NCI-H2107 treated with DMSO at 0.1 percent for 48 hours (cell line): ENCODE data around the gene UMAD1.
A peak's percentile ranks its signal among the peaks of the same experiment; 100 is the strongest.

Experiments used
- DNase-seq: peaks from one replicate; lab custom pipeline; 2025; ENCODE audit not compliant: unreplicated experiment; lab: John Stamatoyannopoulos, UW

Gene UMAD1

DNA sequence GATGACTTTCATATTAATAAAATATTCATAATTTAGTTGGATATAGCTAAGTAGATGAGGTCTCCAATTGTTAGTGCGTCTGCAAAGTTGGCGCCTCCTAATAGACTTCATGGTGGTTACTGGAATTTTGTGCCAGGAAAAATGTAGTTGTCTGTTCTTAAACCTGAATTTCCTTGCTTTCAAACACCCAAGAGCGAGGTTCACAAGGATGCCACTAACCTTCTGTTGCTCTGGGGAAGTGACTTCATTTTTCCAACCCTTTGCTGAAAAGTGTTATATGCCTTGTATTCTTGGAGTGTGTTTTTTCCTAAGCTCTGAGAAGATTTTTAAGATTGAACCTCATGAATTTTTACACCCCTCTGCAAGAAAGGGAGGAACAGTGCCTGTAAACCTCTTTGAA is 229.1 kb downstream of the UMAD1 start:
- no peak for DNase-seq

DNA sequence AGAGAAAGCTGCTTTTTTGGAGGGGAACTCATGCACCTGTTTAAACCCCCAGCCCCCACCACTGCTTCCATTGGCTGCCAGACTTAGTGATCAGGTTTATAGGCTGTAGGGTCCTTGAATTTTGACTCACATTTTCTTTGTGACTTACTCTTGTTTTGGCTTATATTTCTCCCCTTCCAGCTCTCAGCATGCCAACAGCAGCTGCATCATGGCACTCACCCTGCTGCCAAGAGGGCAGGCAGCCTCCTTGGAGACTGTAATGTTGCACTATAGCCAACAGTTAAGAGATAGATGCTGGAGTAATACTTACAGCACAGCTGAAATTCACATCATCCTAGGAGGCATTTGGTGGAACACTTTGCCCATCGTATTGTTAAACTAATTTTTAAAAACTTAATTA is 230.0 kb downstream of the UMAD1 start:
- DNase-seq, result no peak

DNA sequence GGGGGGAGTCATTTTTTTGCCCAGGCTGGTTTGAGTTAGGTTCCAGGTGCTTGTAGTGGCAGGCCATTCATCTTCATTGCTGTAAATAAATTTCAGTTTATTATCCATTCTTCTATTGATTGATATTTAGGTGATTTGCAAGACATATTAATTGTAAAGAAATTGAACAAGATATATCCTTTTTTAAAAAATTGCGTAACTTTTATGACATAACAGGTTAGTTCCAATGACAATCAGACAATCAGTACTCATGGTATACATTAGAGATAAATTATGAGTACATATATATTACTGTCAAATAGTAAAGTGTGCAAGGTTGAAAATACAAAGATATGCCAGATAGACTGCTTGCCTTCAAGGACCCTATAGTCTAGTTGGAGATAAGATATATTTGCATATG is 235.9 kb downstream of the UMAD1 start:
- DNase-seq, result no peak

DNA sequence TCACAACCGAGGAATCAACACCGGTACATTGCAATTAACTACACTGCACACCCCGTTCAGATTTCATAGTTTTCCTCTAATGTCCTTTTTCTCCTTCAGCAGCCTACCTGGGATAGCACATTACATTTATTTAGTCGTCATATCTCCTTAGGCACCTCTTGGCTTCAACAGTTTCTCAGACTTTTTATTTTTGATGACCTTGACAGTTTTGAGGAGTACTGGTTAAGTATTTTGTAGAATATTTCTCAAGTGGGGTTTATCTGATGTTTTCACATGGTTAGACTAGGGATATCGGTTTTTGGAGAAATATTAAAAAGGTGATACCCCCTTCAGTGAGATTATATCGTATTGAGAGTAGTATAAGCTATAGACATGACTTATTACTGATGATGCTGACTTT is 241.0 kb downstream of the UMAD1 start:
- no peak for DNase-seq

DNA sequence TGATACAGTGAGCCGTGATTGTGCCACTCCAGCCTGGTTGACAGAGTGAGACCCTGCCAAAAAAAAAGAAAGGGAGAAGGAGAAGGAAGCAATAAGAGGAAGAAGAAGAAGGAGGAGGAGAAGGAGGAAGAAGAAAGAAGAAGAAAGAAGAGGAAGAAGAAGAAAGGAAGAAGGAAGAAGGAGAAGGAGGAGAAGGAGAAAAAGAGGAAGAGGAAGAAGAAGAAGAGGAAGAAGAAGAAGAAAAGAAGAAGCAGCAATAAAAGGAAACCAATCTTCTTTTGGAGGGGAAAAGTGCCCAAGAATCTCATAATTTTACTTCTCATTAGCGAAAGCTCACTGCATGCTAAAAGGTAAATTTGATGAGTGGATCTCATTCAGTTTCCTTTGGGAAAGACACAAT is 242.3 kb downstream of the UMAD1 start:
- DNase-seq, result no peak

DNA sequence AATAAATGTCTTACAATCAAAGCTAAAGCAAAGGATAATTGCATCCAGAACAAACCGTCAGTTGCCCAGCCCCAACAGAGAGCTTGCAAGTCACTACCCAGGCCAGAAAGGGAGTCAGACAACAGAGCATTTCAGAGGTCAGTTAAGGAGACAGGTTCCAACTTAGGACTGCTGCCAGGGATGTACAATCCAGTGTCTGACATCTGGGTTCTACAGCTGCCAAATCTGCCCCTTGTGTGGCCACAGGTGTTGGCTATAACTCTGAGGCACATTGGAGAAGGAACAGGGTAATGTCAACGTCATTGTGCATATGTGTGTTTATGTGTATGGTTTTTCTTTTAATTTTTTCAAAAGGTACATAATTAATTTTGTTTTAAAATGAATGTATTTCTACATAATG is 242.8 kb downstream of the UMAD1 start:
- no peak for DNase-seq

DNA sequence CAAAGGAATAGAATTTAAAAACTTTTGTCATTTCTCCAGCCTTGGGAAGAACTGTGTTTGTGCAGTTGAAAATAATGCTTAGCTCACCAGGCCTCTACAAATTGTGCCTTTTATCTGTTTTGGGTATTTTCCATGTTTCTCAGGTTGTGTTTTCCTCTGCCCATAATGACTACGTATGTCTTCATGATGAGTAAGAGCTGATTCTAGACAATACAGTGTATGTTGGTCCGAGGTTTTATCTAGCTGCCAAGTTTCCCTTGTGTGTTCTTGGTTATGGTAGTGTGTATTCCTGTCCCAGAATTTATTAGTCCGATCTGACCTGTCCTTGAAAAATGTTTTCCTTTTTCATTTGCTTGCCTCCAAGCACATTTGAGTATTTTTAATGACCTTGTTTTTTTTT is 244.3 kb downstream of the UMAD1 start:
- no peak for DNase-seq

DNA sequence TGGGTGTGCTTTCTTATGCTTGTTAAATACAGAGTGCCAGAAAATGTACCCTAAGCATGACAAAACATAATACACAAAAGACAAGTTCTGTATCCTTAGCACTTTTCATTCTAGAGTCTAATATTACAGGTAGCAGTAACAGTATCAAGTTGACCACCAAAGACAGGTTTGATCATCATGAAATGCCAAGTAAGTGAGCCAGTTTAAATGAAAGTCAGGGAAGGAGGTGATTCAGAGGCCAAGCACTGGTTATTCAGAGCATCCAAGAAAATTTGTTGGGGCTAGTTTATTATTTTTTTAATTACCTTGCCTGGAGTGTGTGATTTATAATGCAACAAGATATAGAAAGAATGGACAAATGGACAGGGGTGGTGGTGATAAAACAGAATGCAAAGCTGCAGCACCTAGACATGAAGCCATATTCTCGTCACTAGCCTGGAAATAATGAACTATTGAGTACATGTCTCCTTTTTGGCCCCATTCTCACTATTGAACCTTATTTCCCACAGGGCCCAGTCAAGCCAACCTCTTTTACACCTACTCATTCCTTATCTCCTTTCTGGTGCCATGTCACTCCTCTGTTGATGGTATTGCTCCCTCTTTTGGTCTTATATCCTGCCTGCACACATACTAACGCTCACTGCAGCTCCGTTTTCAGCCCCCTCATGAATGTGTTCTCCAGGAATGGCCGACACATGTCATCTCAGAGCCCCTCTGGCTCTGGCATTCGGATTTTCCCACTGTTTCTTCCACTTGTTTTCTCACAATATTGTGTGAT is 249.4 kb downstream of the UMAD1 start:
- DNase-seq, result no peak

DNA sequence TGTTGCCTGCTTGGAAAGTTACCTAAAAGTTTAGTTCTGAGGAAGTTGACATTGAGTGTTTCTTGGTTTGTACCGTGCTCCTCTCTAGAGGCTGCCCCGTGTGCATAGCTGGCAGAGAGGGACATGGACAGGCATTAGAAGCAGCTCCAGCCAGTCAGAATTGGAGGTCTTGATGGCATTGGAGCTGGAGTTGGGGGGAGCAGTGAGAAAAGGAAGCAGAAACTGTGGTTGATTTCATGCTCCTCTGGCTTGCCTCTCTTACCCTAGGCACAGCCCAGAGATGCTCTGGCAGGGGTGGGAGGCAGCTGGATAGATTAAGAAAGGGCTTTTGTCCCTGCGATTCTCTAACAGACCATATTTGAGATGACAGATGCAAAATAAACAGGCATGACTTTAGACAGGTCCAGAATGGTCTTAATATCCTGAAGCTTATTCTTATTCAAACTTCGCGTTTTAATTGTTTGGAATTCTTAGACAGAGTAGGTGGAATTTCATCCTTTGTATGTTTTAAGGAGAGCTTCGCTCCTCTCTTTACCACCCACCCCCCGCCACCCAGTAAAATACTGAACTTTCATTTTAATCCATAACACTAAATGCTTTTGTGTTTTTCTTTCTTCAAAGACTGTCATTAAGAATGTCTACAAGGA is 254.6 kb downstream of the UMAD1 start:
- DNase-seq, result peak; percentile 58

DNA sequence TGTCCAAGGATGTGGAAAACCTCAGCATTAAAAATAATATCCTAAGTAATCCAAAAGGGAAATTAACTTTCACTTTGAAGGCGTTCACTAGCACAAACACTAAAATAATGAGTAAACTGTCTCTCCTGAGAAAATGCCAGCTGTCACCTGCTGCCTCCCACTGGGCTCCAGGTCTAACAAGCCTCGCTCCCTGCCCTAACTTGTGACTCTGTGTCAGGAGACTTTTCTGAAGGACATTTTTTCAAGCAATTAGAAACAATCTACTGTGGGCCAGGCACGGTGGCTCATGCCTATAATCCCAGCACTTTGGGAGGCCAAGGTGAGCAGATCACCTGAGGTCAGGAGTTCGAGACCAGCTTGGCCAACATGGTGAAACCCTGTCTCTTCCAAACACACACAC is 255.2 kb downstream of the UMAD1 start:
- DNase-seq, result peak; percentile 96

DNA sequence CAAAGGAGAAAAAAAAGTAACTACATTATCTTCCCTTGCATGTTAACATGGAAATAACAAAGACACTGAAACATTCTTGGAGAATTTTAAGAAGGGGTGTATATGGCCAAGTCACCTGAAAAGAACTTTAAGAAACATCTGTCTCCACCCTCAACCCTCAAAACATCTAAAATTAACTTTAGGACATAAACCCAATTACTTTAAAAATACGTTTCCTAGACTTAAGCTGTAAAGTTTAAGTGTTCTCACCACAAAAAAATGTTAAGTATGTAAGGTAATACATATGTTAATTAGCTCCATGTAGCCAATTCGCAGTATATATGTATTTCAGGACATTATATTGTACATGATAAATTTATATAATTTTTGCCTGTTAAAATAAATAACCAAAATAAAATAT is 257.0 kb downstream of the UMAD1 start:
- no peak for DNase-seq

DNA sequence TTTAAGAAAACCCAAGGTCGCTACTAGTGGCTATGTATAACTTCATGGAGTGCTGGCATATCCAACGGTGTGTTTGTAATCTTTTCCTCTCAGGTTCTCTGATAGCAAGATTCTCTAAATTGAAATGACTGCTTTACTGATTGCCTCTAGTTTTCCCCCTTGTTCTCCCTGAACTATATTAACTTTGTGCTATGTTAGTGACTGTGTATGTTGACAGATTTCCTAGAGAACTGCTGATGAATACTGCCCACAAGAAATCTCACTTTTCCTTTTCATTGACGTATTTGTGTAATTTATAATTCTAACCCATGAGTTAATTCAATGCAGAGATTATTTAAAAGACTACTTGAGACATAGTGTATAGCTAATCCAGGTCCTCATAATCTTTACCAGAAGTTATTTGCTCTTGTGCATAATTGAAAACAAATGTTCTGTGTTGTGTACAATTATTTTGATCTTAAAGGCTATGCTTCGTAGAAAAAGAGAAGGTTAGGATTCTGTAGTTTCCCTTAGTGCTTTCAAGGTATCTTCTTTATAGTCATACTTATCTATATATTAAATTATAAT is 257.5 kb downstream of the UMAD1 start:
- DNase-seq, result no peak

DNA sequence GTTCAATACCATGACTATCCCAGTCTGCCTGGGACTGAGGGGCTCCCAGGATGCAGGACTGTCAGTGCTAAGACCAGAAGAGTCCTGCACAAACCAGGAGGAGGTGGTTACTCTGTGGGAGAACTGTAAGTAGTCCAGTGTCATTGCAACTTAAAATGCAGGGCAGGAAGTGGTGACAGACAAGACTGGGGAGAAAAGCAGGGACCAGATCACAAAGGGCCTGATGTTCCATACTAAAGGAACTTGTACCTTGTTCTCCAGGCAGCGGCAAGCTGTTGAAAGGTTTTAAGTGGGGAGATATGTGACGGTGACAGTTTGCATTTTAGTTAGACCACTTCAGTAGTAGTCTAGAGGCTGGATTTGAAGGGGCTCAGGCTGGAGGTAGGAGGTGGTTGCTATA is 262.3 kb downstream of the UMAD1 start:
- DNase-seq, result no peak

DNA sequence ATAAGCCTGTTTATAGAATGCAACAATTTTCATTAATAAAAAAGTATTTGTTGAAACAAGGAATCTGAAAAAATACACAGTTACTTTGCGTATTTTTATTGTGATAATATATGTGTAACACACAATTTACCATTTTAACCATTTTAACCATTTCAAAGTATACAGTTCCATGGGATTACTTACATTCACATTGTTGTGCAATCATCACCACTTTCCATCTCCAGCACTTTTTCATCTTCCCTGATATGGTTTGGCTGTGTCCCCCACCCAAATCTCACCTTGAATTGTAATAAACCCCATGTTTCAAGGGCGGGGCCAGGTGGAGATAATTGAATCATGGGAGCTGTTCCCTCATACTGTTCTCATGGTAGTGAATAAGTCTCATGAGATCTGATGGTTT is 266.8 kb downstream of the UMAD1 start:
- no peak for DNase-seq

DNA sequence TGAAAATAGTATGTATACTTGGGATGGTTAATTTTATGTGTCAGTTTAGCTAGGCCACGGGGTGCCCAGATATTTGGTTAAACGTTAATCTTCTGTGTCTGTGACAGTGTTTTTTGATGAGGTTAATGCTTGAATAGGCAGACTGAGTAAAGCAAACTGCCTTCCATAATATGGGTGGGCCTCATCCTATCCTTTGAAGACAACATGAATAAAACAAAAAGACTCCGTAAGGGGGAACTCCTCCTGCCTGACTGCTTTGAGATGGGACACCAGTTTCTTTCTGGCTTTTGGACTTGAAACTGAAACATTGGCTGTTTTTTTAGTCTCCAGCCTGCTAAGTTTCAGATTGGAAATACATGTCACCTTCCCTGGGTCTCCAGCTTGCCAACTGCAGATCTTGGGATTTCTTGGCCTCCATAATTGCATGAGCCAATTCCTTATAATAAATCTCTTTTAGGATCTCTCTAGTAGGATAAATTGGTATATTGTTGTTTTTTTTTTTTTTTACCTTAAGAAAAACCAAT is 268.1 kb downstream of the UMAD1 start:
- no peak for DNase-seq

DNA sequence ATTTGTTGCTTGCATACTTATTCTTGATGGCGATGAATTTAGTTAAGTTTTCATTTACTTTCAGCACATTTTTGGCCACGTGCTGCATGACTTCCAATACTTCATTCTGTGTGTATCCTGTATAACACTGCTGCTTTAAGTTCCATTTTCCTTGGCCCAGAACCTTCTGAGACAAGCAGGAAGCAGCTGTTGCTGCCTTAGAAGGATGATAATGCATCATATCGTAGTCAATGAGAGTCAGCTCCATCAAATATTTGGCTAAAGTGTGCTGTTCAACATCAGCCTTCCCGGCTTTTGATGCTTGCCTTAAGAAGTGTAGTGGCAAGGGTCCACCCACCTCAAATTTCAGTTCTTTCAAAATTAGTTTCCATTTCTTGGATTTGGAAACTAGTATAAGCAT is 268.8 kb downstream of the UMAD1 start:
- no peak for DNase-seq

DNA sequence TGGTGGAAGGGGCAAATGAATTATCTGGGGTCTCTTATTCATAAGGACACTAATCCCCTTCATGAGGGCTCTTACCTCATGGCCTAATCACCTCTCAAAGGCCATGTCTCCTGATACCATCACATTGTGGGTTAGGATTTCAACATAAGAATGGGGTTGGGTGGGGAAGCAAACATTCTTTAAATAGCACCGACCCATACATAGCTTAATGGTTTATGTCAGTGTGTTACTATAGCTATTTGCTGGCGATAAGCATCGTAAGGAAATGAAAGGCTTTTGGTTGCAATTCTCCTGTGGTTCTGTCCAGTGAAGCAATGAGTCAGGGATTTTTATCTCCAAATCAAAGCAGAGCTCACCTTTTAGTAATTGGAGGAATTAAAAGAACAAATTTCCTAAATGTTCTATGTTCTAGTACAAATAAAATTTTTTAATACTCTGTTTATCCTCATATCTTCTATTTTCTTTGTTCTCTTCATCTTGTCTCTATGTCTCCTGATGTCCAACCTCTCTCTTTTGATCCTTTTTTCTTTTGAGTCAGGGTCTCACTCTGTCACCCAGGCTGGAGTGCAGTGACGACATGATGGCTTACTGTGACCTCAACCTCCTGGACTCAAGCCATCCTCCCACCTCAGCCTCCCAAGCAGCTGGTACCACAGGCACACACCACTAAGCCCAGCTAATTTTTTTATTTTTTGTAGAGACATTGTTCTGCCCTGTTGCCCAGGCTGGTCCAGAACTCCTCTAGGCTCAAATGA is 271.0 kb downstream of the UMAD1 start:
- no peak for DNase-seq

DNA sequence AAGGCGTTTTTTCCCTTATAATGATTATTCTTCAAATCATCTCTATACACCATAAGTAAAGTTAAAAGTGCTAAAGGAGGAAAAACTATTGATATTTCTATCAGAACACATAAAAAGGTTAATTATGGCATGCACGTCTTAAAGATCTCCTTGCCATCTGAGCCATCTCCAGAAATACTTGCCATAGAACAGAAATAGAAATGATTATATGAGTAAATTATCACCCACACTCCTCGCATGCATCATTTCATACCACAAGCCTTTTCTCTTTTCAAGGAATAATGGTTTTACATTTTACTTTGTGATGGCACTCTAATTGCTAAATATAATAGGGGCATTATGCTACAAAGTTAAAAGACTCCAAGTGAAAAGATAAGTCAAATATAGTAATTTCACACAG is 272.4 kb downstream of the UMAD1 start:
- DNase-seq, result no peak

DNA sequence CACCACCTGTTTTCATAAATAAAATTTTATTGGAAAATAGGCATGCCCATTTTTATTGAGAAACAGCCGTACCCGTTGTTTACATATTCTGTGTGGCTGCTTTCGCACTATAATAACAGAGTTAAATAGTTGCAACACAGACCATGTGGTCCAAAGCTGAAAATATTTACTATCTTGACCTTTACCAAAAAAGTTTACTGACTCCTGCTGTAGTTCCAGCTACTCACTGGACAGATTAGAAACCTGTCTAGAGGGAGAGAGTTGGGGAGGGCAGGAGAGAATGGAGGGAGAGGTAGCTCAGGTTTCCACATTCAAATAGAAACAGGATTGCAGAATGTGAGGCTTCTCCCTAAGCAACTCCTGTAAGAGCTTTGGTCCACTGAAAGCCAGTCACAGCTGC is 273.0 kb downstream of the UMAD1 start:
- peak; percentile 59 for DNase-seq

DNA sequence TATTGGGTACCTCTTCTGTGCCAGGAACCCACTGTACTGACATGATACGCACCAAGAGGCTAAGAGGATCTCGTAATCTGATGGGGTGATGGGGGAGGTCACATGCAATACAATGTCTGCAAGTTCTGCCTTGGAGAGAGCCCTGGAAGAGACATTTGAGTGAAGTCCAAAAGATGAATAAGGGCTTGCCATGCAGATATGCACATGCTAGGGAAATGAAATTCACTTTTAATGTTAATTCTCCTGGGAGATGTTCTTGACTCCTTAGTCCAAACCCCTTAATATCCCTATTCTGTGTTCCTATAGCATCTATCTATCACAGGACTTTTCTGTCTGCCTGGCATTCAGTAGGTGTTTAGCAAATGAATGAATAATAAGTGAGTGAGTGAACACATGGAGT is 274.0 kb downstream of the UMAD1 start:
- DNase-seq, result no peak

DNA sequence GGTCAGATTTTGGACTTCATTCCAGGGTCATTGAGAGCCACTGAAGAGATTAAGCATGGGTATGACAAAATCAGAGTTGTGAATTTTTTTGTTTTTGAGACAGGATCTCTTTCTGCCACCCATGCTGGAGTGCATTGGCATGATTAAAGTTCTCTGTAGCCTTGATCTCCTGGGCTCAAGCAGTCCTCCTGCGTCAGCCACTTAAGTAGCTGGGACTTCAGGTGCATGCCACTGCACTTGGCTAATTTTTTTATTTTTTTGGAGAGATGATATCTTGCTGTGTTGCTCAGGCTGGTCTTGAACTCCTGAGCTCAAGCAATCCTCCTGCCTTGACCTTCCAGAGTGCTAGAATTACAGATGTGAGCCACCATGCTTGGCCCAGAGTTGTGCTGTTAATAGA is 275.5 kb downstream of the UMAD1 start:
- DNase-seq, result no peak

DNA sequence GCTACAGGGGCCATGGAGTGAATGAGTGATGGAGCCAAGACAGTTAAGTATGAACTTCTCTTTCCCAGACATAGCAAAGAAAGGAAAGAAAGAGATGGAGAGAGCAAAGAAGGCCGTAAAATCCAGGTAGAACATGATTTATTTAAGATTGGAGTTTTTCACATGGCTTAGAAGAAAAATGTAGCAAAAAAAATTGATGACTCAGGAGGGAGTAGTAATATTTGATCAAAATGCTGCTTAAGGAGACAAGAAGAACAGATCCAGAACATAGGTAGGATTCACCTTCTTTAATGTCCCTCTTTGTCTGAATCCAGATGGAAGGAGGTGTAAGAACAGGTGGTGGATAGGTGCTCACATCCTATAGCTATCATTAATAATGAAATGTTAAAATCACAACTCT is 277.0 kb downstream of the UMAD1 start:
- DNase-seq, result no peak
